Measurements from ENCODE around the gene TMEM235. TPM values are rescaled to one million over a fixed set of nuclear protein-coding genes. Genes with fewer than 3 reads are reported as not detected.

The TMEM235 gene
- total and polyA plus RNA-seq, 2 experiments from 2014 or later = not detected

DNA sequence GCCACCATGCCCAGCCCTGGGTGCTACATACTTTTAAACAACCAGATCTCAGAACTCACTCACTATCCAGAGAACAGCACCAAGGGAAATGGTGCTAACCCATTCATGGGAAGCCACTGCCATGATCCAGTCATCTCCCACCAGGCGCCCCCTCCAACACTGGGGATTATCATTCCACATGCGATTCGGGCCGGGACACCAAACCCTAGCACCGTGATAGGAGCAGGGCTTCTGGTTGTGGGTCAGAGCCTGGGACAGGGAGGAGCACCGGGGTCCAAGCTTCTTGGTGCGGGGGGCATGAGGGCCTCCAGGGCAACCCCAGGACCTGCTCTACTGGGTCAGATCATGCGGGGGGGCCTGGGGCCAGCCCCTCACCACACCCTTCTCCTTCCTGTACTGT, 4.5 kb downstream of the TMEM235 start (continued):
- TF ChIP-seq, protein P1, sequence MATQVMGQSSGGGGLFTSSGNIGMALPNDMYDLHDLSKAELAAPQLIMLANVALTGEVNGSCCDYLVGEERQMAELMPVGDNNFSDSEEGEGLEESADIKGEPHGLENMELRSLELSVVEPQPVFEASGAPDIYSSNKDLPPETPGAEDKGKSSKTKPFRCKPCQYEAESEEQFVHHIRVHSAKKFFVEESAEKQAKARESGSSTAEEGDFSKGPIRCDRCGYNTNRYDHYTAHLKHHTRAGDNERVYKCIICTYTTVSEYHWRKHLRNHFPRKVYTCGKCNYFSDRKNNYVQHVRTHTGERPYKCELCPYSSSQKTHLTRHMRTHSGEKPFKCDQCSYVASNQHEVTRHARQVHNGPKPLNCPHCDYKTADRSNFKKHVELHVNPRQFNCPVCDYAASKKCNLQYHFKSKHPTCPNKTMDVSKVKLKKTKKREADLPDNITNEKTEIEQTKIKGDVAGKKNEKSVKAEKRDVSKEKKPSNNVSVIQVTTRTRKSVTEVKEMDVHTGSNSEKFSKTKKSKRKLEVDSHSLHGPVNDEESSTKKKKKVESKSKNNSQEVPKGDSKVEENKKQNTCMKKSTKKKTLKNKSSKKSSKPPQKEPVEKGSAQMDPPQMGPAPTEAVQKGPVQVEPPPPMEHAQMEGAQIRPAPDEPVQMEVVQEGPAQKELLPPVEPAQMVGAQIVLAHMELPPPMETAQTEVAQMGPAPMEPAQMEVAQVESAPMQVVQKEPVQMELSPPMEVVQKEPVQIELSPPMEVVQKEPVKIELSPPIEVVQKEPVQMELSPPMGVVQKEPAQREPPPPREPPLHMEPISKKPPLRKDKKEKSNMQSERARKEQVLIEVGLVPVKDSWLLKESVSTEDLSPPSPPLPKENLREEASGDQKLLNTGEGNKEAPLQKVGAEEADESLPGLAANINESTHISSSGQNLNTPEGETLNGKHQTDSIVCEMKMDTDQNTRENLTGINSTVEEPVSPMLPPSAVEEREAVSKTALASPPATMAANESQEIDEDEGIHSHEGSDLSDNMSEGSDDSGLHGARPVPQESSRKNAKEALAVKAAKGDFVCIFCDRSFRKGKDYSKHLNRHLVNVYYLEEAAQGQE (IDR thresholded peaks at IDR 0.05; ENCODE audit: unreplicated experiment) = no peak

DNA sequence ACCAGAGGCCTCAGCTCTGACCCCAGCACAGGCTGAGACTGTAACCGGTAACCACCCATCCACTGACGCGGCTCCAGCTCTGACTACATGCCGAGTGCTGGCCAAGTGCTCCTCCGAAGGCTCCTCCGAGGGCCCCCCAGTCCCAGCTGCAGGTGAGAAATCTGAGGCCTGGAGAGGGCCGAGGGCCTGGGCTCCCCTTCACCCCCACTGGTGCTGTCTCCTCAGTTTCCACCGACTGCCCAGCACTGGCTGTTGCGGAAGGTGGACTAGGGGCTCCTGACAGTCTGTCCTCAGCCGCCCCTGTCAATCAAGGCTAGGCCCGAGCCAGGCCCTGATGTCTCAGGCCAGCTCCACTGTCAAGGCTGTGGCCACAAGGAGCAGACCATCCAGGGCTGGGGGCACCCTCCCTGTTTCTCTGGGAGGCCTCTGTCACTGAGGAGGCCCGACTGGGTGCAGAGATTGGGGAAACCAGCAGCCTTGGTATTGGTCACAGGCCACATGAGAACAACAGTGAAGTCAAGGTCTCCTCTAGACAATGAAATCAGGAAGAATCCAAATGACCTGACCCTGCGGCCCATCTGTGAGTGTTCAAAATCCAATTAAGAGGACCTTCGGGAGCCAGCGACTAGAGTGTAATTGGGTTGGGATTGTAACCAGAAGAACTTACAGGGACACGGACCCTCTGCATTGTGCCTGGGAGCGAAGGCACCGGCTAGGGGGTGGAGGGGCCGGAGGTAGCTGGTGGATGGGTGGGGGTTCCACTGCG, 5.1 kb downstream of the TMEM235 start:
- Mint-ChIP-seq H3K4me3 (no peak overlapping the region), H3K4me1 (peaks cover 2% of the 10 kb centered on the region; the same call in 1 of the 3 replicates), H3K36me3 (ENCODE audit: low read depth) (no peaks in the 10 kb centered on the region), H3K27ac (no peak overlapping the region), H3K9me3 (no peaks in the 10 kb centered on the region), H3K27me3 (ENCODE audit: insufficient read depth, low read depth, poor library complexity) (peaks cover 21% of the 10 kb centered on the region)
- Histone ChIP-seq H4K20me1 (replicated peaks; ENCODE audit: insufficient read depth) (no peaks in the 10 kb centered on the region), H3K9me2 (ENCODE audit: insufficient read depth) (no peaks in the 10 kb centered on the region), H3F3A (replicated peaks; ENCODE audit: low read depth) (no peaks in the 10 kb centered on the region), H3K4me3 (no peak overlapping the region), H3K36me3 (ENCODE audit: insufficient read depth) (no peaks in the 10 kb centered on the region), H3K27me3 (ENCODE audit: insufficient read depth) (peaks cover 10% of the 10 kb centered on the region), H3K4me2 (no peak overlapping the region), H3K79me2 (replicated peaks; ENCODE audit: insufficient read depth) (no peaks in the 10 kb centered on the region), H3K27ac (ENCODE audit: low read depth) (no peak overlapping the region), H3K4me1 (ENCODE audit: insufficient read depth) (no peaks in the 10 kb centered on the region), H2AFZ (no peak overlapping the region)
- no peak for DNase-seq (ENCODE audit: low spot score)
- TF ChIP-seq, protein P2, sequence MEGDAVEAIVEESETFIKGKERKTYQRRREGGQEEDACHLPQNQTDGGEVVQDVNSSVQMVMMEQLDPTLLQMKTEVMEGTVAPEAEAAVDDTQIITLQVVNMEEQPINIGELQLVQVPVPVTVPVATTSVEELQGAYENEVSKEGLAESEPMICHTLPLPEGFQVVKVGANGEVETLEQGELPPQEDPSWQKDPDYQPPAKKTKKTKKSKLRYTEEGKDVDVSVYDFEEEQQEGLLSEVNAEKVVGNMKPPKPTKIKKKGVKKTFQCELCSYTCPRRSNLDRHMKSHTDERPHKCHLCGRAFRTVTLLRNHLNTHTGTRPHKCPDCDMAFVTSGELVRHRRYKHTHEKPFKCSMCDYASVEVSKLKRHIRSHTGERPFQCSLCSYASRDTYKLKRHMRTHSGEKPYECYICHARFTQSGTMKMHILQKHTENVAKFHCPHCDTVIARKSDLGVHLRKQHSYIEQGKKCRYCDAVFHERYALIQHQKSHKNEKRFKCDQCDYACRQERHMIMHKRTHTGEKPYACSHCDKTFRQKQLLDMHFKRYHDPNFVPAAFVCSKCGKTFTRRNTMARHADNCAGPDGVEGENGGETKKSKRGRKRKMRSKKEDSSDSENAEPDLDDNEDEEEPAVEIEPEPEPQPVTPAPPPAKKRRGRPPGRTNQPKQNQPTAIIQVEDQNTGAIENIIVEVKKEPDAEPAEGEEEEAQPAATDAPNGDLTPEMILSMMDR (conservative IDR thresholded peaks at IDR 0.05; ENCODE audit: low read depth in 2 of 2) = no peak
- TF ChIP-seq EZH2 (IDR thresholded peaks at IDR 0.05; ENCODE audit: low read depth, unreplicated experiment) (no peak), JUNB (IDR thresholded peaks at IDR 0.05; ENCODE audit: unreplicated experiment) (no peak), STAT1 (IDR thresholded peaks at IDR 0.05; ENCODE audit: unreplicated experiment) (no peak)
- TF ChIP-seq, protein P3, sequence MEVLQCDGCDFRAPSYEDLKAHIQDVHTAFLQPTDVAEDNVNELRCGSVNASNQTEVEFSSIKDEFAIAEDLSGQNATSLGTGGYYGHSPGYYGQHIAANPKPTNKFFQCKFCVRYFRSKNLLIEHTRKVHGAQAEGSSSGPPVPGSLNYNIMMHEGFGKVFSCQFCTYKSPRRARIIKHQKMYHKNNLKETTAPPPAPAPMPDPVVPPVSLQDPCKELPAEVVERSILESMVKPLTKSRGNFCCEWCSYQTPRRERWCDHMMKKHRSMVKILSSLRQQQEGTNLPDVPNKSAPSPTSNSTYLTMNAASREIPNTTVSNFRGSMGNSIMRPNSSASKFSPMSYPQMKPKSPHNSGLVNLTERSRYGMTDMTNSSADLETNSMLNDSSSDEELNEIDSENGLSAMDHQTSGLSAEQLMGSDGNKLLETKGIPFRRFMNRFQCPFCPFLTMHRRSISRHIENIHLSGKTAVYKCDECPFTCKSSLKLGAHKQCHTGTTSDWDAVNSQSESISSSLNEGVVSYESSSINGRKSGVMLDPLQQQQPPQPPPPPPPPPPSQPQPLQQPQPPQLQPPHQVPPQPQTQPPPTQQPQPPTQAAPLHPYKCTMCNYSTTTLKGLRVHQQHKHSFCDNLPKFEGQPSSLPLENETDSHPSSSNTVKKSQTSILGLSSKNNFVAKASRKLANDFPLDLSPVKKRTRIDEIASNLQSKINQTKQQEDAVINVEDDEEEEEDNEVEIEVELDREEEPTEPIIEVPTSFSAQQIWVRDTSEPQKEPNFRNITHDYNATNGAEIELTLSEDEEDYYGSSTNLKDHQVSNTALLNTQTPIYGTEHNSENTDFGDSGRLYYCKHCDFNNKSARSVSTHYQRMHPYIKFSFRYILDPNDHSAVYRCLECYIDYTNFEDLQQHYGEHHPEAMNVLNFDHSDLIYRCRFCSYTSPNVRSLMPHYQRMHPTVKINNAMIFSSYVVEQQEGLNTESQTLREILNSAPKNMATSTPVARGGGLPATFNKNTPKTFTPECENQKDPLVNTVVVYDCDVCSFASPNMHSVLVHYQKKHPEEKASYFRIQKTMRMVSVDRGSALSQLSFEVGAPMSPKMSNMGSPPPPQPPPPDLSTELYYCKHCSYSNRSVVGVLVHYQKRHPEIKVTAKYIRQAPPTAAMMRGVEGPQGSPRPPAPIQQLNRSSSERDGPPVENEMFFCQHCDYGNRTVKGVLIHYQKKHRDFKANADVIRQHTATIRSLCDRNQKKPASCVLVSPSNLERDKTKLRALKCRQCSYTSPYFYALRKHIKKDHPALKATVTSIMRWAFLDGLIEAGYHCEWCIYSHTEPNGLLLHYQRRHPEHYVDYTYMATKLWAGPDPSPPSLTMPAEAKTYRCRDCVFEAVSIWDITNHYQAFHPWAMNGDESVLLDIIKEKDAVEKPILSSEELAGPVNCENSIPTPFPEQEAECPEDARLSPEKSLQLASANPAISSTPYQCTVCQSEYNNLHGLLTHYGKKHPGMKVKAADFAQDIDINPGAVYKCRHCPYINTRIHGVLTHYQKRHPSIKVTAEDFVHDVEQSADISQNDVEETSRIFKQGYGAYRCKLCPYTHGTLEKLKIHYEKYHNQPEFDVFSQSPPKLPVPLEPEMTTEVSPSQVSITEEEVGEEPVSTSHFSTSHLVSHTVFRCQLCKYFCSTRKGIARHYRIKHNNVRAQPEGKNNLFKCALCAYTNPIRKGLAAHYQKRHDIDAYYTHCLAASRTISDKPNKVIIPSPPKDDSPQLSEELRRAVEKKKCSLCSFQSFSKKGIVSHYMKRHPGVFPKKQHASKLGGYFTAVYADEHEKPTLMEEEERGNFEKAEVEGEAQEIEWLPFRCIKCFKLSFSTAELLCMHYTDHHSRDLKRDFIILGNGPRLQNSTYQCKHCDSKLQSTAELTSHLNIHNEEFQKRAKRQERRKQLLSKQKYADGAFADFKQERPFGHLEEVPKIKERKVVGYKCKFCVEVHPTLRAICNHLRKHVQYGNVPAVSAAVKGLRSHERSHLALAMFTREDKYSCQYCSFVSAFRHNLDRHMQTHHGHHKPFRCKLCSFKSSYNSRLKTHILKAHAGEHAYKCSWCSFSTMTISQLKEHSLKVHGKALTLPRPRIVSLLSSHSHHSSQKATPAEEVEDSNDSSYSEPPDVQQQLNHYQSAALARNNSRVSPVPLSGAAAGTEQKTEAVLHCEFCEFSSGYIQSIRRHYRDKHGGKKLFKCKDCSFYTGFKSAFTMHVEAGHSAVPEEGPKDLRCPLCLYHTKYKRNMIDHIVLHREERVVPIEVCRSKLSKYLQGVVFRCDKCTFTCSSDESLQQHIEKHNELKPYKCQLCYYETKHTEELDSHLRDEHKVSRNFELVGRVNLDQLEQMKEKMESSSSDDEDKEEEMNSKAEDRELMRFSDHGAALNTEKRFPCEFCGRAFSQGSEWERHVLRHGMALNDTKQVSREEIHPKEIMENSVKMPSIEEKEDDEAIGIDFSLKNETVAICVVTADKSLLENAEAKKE (CRISPR knock-in tag; IDR thresholded peaks at IDR 0.05) = no peak
- ATAC-seq = no peak
